GM19468 (cell line): ENCODE results near the gene MMAA.
A peak's percentile ranks its signal among the peaks of the same experiment; 100 is the strongest.
"Not testable (repeated sequence)": the region's sequence is repeated elsewhere in the genome, so short reads cannot be mapped to it uniquely, and the experiment has no call there.

Source experiments
- ATAC-seq: cut with Tn5 transposase; IDR thresholded peaks from one replicate; pipeline ENCODE4 v1.9.1; 2021; ENCODE audit warnings: mild to moderate bottlenecking, moderate library complexity, moderate number of reproducible peaks; ENCODE audit not compliant: unreplicated experiment; ENCODE audit errors: extremely low read depth

Gene MMAA

GRCh38 chr4:145625677-145626622 is 6.8 kb downstream of the MMAA start:
- ATAC-seq: peak; percentile 63

GRCh38 chr4:145626623-145626982 is 7.4 kb downstream of the MMAA start:
- no peak for ATAC-seq

- ATAC-seq: no peak
Measured at GRCh38 chr4:145635117-145635516, 15.9 kb downstream of the MMAA start.

GRCh38 chr4:145635630-145636029 is 16.4 kb downstream of the MMAA start:
- ATAC-seq: no peak

- no peak for ATAC-seq
Measured at GRCh38 chr4:145639186-145639698, 20.1 kb downstream of the MMAA start.

- not testable (repeated sequence) for ATAC-seq
Measured at GRCh38 chr4:145640236-145640635, 21.1 kb downstream of the MMAA start.

GRCh38 chr4:145643295-145643694 is 24.1 kb downstream of the MMAA start:
- no peak for ATAC-seq

- no peak for ATAC-seq
Measured at GRCh38 chr4:145644699-145645098, 25.5 kb downstream of the MMAA start.

- no peak for ATAC-seq
Measured at GRCh38 chr4:145656156-145656555, 37.0 kb downstream of the MMAA start.

- no peak for ATAC-seq
Measured at GRCh38 chr4:145660064-145660463, 40.9 kb downstream of the MMAA start.

GRCh38 chr4:145663194-145663593 is 44.0 kb downstream of the MMAA start:
- no peak for ATAC-seq

GRCh38 chr4:145665773-145666172 is 46.6 kb downstream of the MMAA start:
- no peak for ATAC-seq

- ATAC-seq: no peak
Measured at GRCh38 chr4:145670422-145670821, 51.2 kb downstream of the MMAA start.

GRCh38 chr4:145679520-145679919 is 60.3 kb downstream of the MMAA start:
- ATAC-seq: no peak

- ATAC-seq: no peak
Measured at GRCh38 chr4:145679991-145680455, 60.8 kb downstream of the MMAA start, which contains the start of gene C4orf51. Gene C4orf51, plus strand, starts transcription at chr4:145680146. Its CDS starts 58 bp downstream, at chr4:145680204.

GRCh38 chr4:145680902-145681301 is 61.7 kb downstream of the MMAA start:
- ATAC-seq: no peak

- no peak for ATAC-seq
Measured at GRCh38 chr4:145681518-145681917, 62.3 kb downstream of the MMAA start.

GRCh38 chr4:145681956-145682355 is 62.8 kb downstream of the MMAA start:
- no peak for ATAC-seq

- ATAC-seq: no peak
Measured at GRCh38 chr4:145686991-145687390, 67.8 kb downstream of the MMAA start.

- ATAC-seq: no peak
Measured at GRCh38 chr4:145690610-145691009, 71.4 kb downstream of the MMAA start.

GRCh38 chr4:145691416-145691815 is 72.2 kb downstream of the MMAA start:
- not testable (repeated sequence) for ATAC-seq
